Heart right ventricle (tissue), 16 donors: ENCODE data around the gene FOXF2. TPM values are rescaled to one million over a fixed set of nuclear protein-coding genes. Genes with fewer than 3 reads are reported as not detected.

ENCODE experiments used
- ATAC-seq, 8 donors: fragments of 200-7000 bp; cut with Tn5 transposase; one replicate each; pipeline ENCODE4 v1.9.1; 2020; ENCODE audit warnings: mild to moderate bottlenecking in 8 of 8, moderate library complexity in 8 of 8, moderate number of reproducible peaks in 1 of 8
- DNase-seq, 2 donors: peaks; one replicate each; pipeline ENCODE4 v3.0.0-alpha.2; 2020
- H3K27ac ChIP-seq, 10 donors: fragments of 200-600 bp; sonication (generic) in 2 of 10; one replicate each; pipeline versions ENCODE4 v1.5.0 to v1.8.0; 2020 to 2022; ENCODE audit warnings: mild to moderate bottlenecking in 3 of 10
- H3K27me3 ChIP-seq, 7 donors: fragments of 200-600 bp; one replicate each; pipeline ENCODE4 v1.8.0; 2021 to 2022; ENCODE audit warnings: mild to moderate bottlenecking in 2 of 7
- H3K36me3 ChIP-seq, 9 donors: fragments of 200-600 bp; sonication (generic) in 1 of 9; one replicate each; pipeline versions ENCODE4 v1.5.0 to v1.8.0; 2020 to 2022; ENCODE audit warnings: mild to moderate bottlenecking in 2 of 9
- H3K4me1 ChIP-seq, 9 donors: fragments of 200-600 bp; sonication (generic) in 1 of 9; one replicate each; pipeline versions ENCODE4 v1.5.0 to v1.8.0; 2020 to 2022; ENCODE audit warnings: mild to moderate bottlenecking in 4 of 9
- H3K4me3 ChIP-seq, 10 donors: fragments of 200-600 bp; sonication (generic) in 2 of 10; one replicate each; pipeline versions ENCODE4 v1.5.0 to v1.8.0; 2020 to 2022; ENCODE audit warnings: mild to moderate bottlenecking in 7 of 10, moderate library complexity in 2 of 10
- H3K9me3 ChIP-seq, 11 donors: fragments of 200-600 bp in 10 of 11; sonication (generic) in 2 of 11; one replicate each; pipeline versions ENCODE4 v1.5.0 to v1.8.0; 2013 to 2022; ENCODE audit warnings: mild to moderate bottlenecking in 2 of 11, control low read depth in 1 of 11, moderate library complexity in 1 of 11
- WGBS, 2 donors: extraction: QIAGEN DNeasy Blood & Tissue Kit; methylation state at CpG; one replicate each; pipeline ENCODE4 v1.1.7; 2013; ENCODE audit warnings: inconsistent platforms in 1 of 2; 5-methylcytosine and 5-hydroxymethylcytosine counted together
- intact Hi-C, 10 donors: fragments of 100-400 bp; cut with DNase I; formaldehyde crosslinking; loops; one replicate each; pipeline versions ENCODE4 v1.11.1 to v1.14.2; 2022
- microRNA-seq, 2 donors: library from miRNA; unstranded; fragments of <30 nt; microRNA quantifications; one replicate each; pipeline ENCODE4 v1.2.0, GENCODE V29; 2021
- polyA plus RNA-seq, 2 donors: library from polyadenylated mRNA; stranded (reverse); fragments of 200-250 nt; gene quantifications; one replicate each; pipeline ENCODE4 v1.2.3, GENCODE V29; 2013
- total RNA-seq, 10 donors: library from RNA; stranded (reverse); fragmentation: NEBNext Ultra II Directional in 3 of 10; extraction: Animal tissue kit (Norgen Biotek cat#: 25700) in 3 of 10; gene quantifications; one replicate each; pipeline versions ENCODE4 v1.2.1 to v1.2.4, GENCODE V29; 2021 to 2023
- TF ChIP-seq, protein P1 (sequence below), 9 donors: fragments of 200-600 bp; sonication (generic) in 2 of 9; IDR thresholded peaks; one replicate each; pipeline versions ENCODE4 v1.5.0 to v1.8.0; 2021 to 2022; ENCODE audit warnings: antibody characterized with exemption in 9 of 9, mild to moderate bottlenecking in 5 of 9, moderate library complexity in 1 of 9
- donor health status: Arrhythmogenic right ventricular cardiomyopathy.
- donor health status: ischemic (EF 13 %, LVEDD 7.1; RV severe dilation, severe dysfunction).
- donor health status: healthy with polysubstance abuse.
- donor health status: DM: no; HTN: yes; CAD: no.
- donor health status: DM: no; HTN: no; CAD: no.
- donor health status: ischemic (EF 25% LVEDD 6.9; RV normal size, moderate dysfunction).
- donor health status: ischemic (EF 25% LVEDD 5.7; RV mildly dilated, moderate dysfunction).
- donor health status: healthy.
- donor health status: DM: yes; HTN: yes; CAD: no.
- donor health status: Ischemic cardiomyopathy.
- donor health status: ischemic (EF 35%, LVEDD 5.7; RV mildly dilated, moderate dysfunction).
- donor health status: nonischemic (EF 11% LVEDD 7.7; RV severe dilation, severe dysfunction).
- donor health status: DM: yes; HTN: yes; CAD: no.
- donor health status: PGD.
- donor health status: ischemic (EF 29% LVEDD 5.4; RV normal size, mild dysfunction).
- donor health status: nonischemic (EF 23%, LVEDD 6.1; RV moderate dilation, normal function).

Gene FOXF2
- total and polyA plus RNA-seq, 12 donors: 0.10 to 0.18 (median 0.15) TPM; not detected in 3

DNA sequence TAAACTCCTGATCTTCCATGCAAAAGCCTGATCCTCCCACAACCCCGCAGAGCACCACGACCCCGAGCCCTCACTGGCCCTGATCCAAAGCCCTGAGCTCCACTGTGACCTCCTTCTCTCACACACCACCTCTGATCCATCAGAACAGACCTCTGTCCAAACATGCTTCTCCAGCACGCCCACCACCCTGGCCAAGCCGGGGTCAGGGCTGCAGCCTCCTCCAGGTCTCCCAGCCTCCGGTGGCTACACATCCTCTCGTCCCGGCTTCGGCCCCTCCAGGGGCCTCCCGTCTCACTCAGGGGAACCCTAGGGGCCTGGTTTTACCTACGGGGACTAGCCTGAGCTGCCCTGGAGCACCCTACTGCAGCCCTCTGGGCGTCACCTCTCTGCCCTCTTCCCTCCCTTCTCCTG lies 49.1 kb downstream of the FOXF2 start:
- Histone ChIP-seq H3K36me3 (no peaks in the 10 kb centered on the region), H3K9me3 (no peaks in the 10 kb centered on the region), H3K27me3 (peaks cover 0 to 65% (median 55%) of the 10 kb centered on the region in 7 donors), H3K27ac (no peak overlapping the region), H3K4me3 (no peak overlapping the region), H3K4me1 (no peaks in the 10 kb centered on the region)
- ATAC-seq (no peak), DNase-seq (no peak)
- 47 to 51% methylated on average over 12 of the region's 12 CpGs for WGBS, 2 donors
- intact Hi-C loops: loop anchor here in 1 of 10 donors (5.0 kb wide), 1 partner anchor 716 kb away; no protein-coding TSS in a partner anchor
- TF ChIP-seq, protein P1, sequence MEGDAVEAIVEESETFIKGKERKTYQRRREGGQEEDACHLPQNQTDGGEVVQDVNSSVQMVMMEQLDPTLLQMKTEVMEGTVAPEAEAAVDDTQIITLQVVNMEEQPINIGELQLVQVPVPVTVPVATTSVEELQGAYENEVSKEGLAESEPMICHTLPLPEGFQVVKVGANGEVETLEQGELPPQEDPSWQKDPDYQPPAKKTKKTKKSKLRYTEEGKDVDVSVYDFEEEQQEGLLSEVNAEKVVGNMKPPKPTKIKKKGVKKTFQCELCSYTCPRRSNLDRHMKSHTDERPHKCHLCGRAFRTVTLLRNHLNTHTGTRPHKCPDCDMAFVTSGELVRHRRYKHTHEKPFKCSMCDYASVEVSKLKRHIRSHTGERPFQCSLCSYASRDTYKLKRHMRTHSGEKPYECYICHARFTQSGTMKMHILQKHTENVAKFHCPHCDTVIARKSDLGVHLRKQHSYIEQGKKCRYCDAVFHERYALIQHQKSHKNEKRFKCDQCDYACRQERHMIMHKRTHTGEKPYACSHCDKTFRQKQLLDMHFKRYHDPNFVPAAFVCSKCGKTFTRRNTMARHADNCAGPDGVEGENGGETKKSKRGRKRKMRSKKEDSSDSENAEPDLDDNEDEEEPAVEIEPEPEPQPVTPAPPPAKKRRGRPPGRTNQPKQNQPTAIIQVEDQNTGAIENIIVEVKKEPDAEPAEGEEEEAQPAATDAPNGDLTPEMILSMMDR (IDR thresholded peaks at IDR 0.05): no peak

DNA sequence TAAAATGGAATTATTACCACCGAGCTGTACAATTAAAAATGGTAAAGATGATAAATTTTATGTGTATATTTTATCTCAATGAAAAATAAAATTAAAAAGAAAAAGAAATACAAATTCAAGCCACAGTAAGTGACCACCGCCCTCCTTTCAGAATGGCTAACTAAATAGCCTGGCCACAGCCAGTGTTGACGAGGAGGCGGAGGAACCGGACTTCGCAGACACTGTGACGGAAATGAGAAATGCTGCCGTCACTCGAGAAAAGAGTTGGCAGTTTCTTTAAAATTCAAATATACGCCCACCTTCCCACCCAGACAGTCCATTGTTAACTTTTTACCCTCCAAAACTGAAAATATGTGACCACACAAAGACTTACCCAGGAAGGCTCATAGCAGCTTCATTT lies 50.0 kb downstream of the FOXF2 start:
- Histone ChIP-seq H3K4me3 (no peak overlapping the region), H3K4me1 (no peaks in the 10 kb centered on the region), H3K9me3 (no peaks in the 10 kb centered on the region), H3K36me3 (no peaks in the 10 kb centered on the region), H3K27me3 (peaks cover 0 to 62% (median 55%) of the 10 kb centered on the region in 7 donors), H3K27ac (no peak overlapping the region)
- TF ChIP-seq, protein P1 (IDR thresholded peaks at IDR 0.05): no peak
- intact Hi-C loops: loop anchor here in 1 of 10 donors (5.0 kb wide), 1 partner anchor 717 kb away; no protein-coding TSS in a partner anchor
- DNase-seq: no peak
- no peak for ATAC-seq
- 51 to 65% methylated on average over 10 of the region's 10 CpGs for WGBS, 2 donors

DNA sequence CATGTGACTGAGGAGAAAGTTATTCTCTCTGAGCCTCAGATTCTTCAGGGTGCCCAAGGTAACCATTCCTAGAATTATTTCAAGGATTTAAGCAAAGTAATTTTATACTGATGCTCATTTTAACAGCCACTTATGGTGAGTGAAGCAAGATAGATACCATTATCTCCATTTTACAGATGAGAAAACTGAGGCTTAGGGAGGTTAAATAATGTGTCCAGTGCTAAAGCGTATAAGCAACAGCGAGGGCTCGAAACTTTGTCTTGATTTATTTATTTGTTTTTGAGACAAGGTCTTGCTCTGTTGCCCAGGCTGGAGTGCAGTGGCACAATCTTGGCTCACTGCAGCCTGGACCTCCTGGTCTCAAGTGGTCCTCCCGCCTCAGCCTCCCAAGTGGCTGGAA lies 53.6 kb downstream of the FOXF2 start:
- no peak overlapping the region for H3K27ac ChIP-seq
- DNase-seq (no peak), ATAC-seq (no peak)
- WGBS, 2 donors: 54 to 87% methylated on average over 4 of the region's 4 CpGs
- no peak overlapping the region for H3K4me3 ChIP-seq
- peaks cover 0 to 47% (median 25%) of the 10 kb centered on the region in 7 donors for H3K27me3 ChIP-seq
- no peaks in the 10 kb centered on the region for H3K4me1 ChIP-seq
- intact Hi-C loops: no loop called here
- no peaks in the 10 kb centered on the region for H3K9me3 ChIP-seq
- no peaks in the 10 kb centered on the region for H3K36me3 ChIP-seq
- TF ChIP-seq, protein P1 (IDR thresholded peaks at IDR 0.05): no peak

Small RNA genes within 50 kb of the gene (microRNA-seq; reads per million reads assigned to microRNA genes)
- 0 to 0.51 reads per million in 2 donors for gene MIR6720

Other genes with a start within 250 kb of the FOXF2 start
- not detected for gene FOXQ1, start 77.5 kb upstream of the FOXF2 start, total RNA-seq
- not detected for gene FOXQ1, start 77.5 kb upstream of the FOXF2 start, polyA plus RNA-seq
- 1 to 10 TPM; 2.8 to 7.4 (median 4.3) TPM for gene FOXC1, start 220.3 kb downstream of the FOXF2 start, total RNA-seq
- 1 to 10 TPM; 3.0 to 3.6 TPM for gene FOXC1, start 220.3 kb downstream of the FOXF2 start, polyA plus RNA-seq